Central memory CD8-positive, alpha-beta T cell (primary cell): ENCODE results near the gene ZER1.

Experiments used
- ATAC-seq: fragments of 150-1000 bp; cut with Tn5 transposase; replicated peaks from 2 replicates; pipeline ENCODE4 v1.10.0; 2022; ENCODE audit warnings: mild to moderate bottlenecking, moderate FRiP score, moderate number of reproducible peaks; ENCODE audit not compliant: poor library complexity, severe bottlenecking; ENCODE audit errors: extremely low read depth
- DNase-seq, 2 donors: peaks; one replicate each; pipeline ENCODE4 v3.0.0; 2021; ENCODE audit warnings: low spot score in 2 of 2
- H3K27ac Mint-ChIP-seq: one replicate; pipeline ENCODE4 v1.8.0; 2022; ENCODE audit warnings: low read depth, mild to moderate bottlenecking, moderate library complexity, mixed read lengths
- H3K27me3 Mint-ChIP-seq: one replicate; pipeline ENCODE4 v1.8.0; 2022; ENCODE audit warnings: mixed read lengths
- H3K36me3 Mint-ChIP-seq: one replicate; pipeline ENCODE4 v1.8.0; 2022; ENCODE audit warnings: mild to moderate bottlenecking, moderate library complexity, mixed read lengths; ENCODE audit not compliant: insufficient read depth
- H3K4me1 Mint-ChIP-seq: one replicate; pipeline ENCODE4 v1.8.0; 2022; ENCODE audit warnings: mixed read lengths
- H3K4me3 Mint-ChIP-seq: one replicate; pipeline ENCODE4 v1.8.0; 2022; ENCODE audit warnings: mild to moderate bottlenecking, moderate library complexity, mixed read lengths
- H3K9me3 Mint-ChIP-seq: one replicate; pipeline ENCODE4 v1.8.0; 2022; ENCODE audit warnings: mixed read lengths

ZER1 gene

DNA sequence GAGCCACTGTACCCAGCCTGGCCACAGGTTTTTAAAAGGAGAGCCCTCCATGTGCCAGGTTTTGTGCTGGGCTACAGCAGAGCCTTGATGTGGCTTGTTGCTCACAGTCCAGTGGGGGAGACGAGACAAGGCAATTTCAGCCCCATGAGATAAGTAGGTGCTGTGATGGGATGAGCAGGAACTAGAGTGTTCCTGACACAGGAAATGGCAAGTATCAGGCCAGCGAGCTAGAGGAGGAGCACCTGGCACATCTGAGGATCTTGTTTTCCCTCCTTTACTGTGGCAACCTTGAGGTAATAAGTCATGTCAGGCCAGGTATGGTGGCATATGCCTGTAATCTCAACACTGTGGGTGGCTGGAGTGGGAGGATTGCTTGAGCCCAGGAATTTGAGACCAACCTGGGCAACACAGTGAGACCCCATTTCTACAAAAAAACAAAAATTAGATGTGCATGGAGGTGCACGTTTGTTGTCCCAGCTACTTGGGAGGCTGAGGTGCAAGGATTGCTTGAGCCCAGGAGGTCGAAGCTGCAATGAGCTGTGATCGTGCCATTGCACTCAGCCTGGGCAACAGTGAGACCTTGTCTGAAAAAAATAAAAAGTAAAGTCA lies 44.0 kb downstream of the ZER1 start:
- H3K36me3 Mint-ChIP-seq: peaks cover 16% of the 10 kb centered on the region
- peaks cover 29% of the 10 kb centered on the region for H3K4me1 Mint-ChIP-seq
- no peak overlapping the region for H3K4me3 Mint-ChIP-seq
- H3K27me3 Mint-ChIP-seq: no peaks in the 10 kb centered on the region
- H3K27ac Mint-ChIP-seq: peak overlapping the region; percentile 76
- H3K9me3 Mint-ChIP-seq: no peaks in the 10 kb centered on the region
- DNase-seq (no peak), ATAC-seq (no peak)

DNA sequence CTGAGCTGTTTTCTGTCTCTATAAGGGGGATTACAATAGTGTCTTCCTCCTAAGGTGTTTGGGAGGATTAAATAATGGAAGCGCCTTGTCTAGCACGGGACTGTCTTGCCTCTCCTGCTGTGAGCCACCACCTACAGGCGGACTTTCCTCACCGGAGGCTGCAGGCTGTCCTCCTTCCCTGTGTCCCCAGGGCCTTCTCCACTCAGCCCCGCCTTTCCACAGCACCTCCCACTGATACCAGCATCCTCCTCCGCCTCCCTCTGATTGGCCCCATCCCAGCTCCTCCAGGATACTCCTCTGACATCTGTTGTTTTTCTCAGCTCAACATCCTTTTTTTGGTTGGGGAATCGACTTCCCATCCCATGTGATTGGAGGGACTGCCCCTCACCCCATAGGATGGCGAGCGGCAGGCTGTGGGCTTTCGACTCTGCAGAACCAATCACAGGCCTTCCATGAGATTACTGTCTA lies 46.9 kb downstream of the ZER1 start:
- Mint-ChIP-seq H3K36me3 (peaks cover 19% of the 10 kb centered on the region), H3K9me3 (no peaks in the 10 kb centered on the region), H3K27ac (peak overlapping the region; percentile 93), H3K4me1 (peaks cover 37% of the 10 kb centered on the region), H3K27me3 (no peaks in the 10 kb centered on the region), H3K4me3 (peak overlapping the region; percentile 86)
- ATAC-seq (peak; percentile 16), DNase-seq (no peak)

DNA sequence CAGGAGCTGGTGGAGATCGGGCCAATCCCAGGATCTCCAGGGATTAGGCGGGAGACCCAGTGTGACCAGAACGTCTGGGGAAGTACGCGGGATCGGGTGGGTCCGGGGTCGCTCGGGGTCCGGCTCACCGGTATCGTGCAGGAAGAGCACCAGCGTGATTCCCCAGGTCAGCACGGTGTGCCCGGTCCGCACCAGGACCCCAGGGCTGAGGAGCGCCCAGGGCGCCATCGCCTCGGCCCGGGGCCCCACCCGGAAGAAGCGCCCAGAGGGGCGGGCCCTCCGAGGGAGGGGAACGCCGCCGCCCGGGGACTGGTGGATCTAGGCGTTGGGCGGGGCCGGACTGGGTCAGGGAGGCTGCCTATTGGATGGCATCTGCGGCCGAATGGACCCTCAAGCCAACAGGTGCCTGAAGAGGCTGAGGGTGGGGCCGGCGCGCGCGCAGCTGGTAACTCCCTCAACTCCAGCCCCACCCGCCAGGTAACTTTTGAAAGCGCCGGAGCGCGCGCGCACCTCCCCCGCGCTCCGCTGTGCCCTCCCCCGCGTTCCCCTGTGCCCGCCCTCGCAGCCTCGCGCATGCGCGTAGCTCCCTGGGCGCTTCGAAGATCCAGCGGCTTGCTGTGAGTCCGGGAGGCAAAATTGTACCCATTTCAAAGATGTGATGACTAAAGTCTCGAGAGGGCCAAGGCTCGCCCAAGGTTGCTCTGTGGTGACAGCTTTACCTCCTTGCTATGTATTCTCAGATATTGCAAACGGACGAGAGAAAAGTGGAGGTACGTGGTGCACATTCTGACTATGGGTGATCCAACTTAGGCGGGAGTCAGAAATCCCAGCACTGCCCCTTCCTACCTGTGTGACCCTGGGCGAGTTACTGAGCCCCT lies 47.6 kb downstream of the ZER1 start, which contains the start of gene ZDHHC12:
Gene ZDHHC12, minus strand, starts transcription at position 262 of the 878 bp plus-strand sequence. Its CDS starts 34 bp downstream, at position 228.
- Mint-ChIP-seq H3K4me3 (peak within 1 kb of the TSS; percentile 86), H3K36me3 (peaks cover 17% of the 10 kb centered on the region), H3K27me3 (no peaks in the 10 kb centered on the region), H3K4me1 (peaks cover 31% of the 10 kb centered on the region), H3K9me3 (no peaks in the 10 kb centered on the region), H3K27ac (peak within 1 kb of the TSS; percentile 93)
- ATAC-seq (peak; percentile 98), DNase-seq (peak; percentile 94 to 98)

DNA sequence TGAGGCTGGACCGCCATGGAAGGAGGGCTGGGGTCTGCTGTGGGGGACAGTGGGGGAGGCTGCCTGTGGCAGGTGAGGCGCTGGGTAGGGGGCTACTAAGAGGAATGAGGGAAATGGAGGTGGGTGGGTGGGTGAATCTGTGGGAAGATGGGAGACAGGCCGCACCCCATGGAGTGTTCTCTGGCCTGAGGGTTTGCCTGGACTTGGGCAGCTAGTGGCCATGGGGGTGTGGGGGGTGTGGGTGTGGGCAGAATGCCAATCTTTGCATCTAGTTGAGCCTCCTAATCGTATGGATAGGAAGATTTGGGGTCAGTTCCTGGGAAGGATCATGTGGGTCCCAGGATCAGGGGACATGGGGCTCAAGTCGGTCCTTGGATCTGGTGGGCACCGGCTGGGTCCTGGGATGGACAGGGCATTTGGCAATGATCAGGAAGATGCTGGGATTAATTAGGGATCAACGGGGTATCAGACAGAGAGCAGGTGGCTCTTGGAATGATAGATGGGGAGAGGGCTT lies 48.3 kb downstream of the ZER1 start:
- peak overlapping the region; percentile 93 for H3K27ac Mint-ChIP-seq
- no peaks in the 10 kb centered on the region for H3K27me3 Mint-ChIP-seq

DNA sequence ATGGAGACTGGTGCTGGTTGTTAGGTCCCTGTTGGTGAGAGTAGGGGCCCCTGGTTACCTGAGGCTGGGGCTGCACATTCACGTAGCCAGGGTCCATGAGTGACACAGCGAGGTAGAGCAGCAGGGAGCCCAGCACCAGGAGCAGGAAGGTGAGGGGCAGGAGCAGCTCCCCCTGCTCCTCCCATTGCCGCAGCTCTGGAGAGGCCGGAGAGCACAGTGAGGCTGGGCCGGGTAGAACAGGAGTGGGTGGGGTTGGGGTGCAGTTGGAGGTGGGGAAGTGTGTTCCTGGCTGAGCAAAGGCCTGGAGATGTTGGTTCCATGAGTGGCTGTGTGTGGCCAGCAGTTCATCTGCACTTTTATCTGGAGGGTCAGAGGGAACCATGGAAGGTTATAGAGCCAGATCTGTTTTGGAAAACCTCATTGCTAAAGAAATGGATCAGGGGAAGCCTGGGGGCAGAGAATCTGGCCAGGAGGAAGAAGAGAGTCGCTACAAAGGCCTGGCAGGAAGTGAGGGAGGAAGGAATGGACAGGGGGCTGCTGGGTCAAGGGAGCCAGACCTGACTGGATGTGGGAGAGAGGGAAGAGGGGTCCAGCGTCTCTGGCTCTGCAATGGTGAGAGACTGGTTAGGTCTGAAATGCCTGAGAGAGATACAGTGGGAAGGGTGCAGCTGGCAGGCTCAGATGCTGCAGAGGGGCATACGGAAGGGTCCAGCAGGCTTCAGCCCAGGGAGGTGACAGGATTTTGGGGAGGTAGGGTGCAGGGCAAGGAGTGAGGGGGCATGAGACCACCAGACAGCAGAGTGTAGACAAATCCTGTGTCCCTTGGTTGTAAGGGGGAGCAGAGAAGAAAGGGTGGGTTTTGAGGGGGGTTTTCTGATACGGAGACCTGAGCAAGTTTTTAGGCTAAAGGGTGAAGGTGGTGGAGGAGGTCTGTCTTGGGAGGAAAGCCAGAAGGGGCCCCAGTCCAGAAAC lies 49.1 kb downstream of the ZER1 start:
- ATAC-seq (no peak), DNase-seq (no peak)
- no peaks in the 10 kb centered on the region for H3K9me3 Mint-ChIP-seq
- H3K4me3 Mint-ChIP-seq: peak overlapping the region; percentile 86
- peaks cover 29% of the 10 kb centered on the region for H3K4me1 Mint-ChIP-seq
- H3K27ac Mint-ChIP-seq: peak overlapping the region; percentile 93
- H3K36me3 Mint-ChIP-seq: peaks cover 19% of the 10 kb centered on the region
- H3K27me3 Mint-ChIP-seq: no peaks in the 10 kb centered on the region

More for the DNA sequence above, 48.3 kb downstream of the ZER1 start:
- no peaks in the 10 kb centered on the region for H3K9me3 Mint-ChIP-seq
- H3K4me3 Mint-ChIP-seq: peak overlapping the region; percentile 86
- DNase-seq (no peak), ATAC-seq (no peak)
- peaks cover 29% of the 10 kb centered on the region for H3K4me1 Mint-ChIP-seq
- peaks cover 17% of the 10 kb centered on the region for H3K36me3 Mint-ChIP-seq

DNA sequence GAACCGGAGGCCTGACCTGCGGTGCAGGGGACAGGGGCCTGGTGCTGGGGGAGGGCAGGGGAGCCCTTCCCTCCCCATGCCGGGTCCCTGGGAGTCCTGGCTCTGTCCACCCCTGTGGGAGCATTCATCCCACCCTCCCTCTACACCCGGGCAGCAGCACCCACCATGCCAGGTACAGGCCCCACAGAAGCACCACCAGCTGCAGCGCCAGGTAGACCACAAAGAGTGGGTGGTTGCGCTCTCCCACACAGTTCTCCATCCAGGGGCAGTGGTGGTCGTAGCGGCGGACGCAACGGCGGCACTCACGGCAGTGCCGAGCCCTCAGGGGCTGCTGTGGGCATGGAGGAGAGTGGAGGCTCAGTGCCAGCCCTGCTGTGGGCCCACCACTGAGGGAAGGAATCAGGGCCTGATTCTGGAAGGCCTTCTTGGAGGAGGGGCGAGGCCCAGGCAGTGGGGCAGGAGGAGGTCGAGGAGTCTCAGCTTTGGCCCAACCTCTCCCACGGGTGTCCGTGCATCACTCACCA lies 50.2 kb downstream of the ZER1 start:
- H3K36me3 Mint-ChIP-seq: peaks cover 21% of the 10 kb centered on the region
- peak overlapping the region; percentile 93 for H3K27ac Mint-ChIP-seq
- no peaks in the 10 kb centered on the region for H3K9me3 Mint-ChIP-seq
- no peaks in the 10 kb centered on the region for H3K27me3 Mint-ChIP-seq
- peaks cover 29% of the 10 kb centered on the region for H3K4me1 Mint-ChIP-seq
- no peak for DNase-seq
- H3K4me3 Mint-ChIP-seq: peak overlapping the region; percentile 86
- no peak for ATAC-seq

DNA sequence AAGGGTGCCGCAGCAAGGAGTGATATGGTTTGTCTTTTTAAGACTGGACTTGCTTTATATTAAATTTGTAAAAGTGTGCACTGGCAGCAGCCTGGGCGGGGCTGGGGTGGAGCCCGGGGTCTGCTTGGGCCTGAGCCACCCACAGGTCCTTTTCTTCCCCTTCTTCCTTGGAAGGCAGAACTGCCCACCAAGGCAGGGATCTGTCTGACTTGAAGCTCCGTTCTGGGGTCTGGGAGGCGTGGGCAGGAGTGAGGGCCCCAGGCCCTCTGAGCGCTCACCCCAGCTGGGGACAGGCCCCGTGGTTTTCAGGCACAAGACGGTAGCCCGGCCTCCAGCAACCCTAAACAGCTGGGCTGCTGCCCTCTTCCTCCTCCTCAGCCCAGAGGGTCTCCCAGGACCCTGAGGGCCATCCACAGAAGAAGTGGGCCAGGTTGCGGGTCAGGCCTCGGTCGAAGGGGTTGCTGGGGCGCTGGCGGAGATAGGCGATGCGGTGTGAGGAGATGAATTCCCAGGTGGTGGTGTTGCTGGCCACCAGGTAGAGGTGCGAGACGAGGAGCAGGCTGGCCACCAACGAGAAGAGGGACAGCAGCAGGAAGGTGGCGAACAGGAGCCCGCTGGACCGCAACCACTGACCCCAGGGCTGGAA lies 50.8 kb downstream of the ZER1 start:
- Mint-ChIP-seq H3K27me3 (no peaks in the 10 kb centered on the region), H3K36me3 (peaks cover 21% of the 10 kb centered on the region), H3K4me1 (peaks cover 29% of the 10 kb centered on the region), H3K4me3 (peak overlapping the region; percentile 27), H3K9me3 (no peaks in the 10 kb centered on the region), H3K27ac (no peak overlapping the region)
- DNase-seq: no peak
- no peak for ATAC-seq

DNA sequence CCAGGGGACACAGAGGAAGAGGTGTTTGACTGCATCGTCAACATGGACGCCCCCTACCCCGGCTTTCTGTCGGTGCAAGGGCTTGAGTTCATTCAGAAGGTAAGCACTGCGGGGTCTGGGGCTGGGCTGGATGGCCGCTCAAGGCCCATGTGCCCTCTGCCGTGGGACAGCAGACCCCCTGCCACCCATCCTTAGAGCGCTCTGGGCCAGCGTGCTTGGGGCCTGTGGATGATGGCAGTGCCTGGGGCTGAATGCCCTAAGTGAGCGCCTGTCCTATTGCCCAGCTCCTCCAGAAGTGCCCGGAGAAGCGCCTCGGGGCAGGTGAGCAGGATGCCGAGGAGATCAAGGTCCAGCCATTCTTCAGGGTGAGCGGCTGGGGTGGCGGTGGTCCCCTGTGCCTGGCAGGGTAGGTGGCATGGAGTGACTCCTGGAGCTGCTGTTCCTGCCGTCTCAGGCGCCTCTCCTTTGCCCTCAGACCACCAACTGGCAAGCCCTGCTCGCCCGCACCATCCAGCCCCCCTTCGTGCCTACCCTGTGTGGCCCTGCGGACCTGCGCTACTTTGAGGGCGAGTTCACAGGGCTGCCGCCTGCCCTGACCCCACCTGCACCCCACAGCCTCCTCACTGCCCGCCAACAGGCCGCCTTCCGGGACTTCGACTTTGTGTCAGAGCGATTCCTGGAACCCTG lies 51.7 kb downstream of the ZER1 start:
- no peaks in the 10 kb centered on the region for H3K27me3 Mint-ChIP-seq
- H3K27ac Mint-ChIP-seq: no peak overlapping the region
- H3K4me1 Mint-ChIP-seq: peaks cover 27% of the 10 kb centered on the region
- DNase-seq: no peak
- no peak for ATAC-seq
- H3K4me3 Mint-ChIP-seq: no peak overlapping the region
- peaks cover 21% of the 10 kb centered on the region for H3K36me3 Mint-ChIP-seq
- H3K9me3 Mint-ChIP-seq: no peaks in the 10 kb centered on the region

DNA sequence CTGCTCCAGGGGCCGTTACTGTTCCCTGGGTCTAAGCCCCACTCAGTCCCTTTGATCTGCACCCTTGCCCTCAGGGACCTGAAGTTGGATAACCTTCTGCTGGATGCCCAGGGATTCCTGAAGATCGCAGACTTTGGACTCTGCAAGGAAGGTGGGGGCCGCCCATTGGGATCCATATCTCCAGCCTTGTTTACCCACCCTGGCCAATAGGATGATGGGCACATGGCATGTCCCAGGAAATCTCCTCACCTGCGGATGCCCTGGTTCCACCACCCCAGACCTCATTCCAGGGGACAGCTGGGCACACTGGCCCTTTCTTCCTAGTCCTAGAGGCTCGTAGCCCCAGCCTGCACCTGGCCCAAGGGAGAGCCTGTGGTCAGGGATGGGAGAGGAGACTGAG lies 53.3 kb downstream of the ZER1 start:
- Mint-ChIP-seq H3K27me3 (no peaks in the 10 kb centered on the region), H3K4me3 (no peak overlapping the region), H3K27ac (no peak overlapping the region), H3K9me3 (no peaks in the 10 kb centered on the region), H3K4me1 (peaks cover 15% of the 10 kb centered on the region), H3K36me3 (peaks cover 10% of the 10 kb centered on the region)
- DNase-seq (no peak), ATAC-seq (no peak)

DNA sequence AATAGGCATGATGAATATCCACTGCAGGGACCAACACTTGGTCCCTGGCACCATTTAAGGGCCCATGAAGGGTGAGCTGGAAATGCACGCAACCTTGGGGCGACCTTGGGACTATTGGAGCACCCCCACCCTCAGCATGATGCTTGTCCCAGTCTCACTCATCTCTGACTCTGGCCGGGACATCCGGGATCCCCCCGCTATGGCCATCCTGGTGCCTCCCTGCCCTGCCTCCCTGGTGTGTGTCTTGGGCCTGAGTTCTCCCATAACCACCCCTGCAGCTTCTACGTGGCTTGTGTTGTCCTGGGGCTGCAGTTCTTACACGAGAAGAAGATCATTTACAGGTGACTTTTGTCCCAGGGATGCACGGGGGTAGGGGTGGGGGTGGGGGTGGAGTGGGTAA lies 53.7 kb downstream of the ZER1 start:
- no peaks in the 10 kb centered on the region for H3K9me3 Mint-ChIP-seq
- H3K4me3 Mint-ChIP-seq: no peak overlapping the region
- ATAC-seq (no peak), DNase-seq (no peak)
- no peak overlapping the region for H3K27ac Mint-ChIP-seq
- H3K27me3 Mint-ChIP-seq: no peaks in the 10 kb centered on the region
- peaks cover 12% of the 10 kb centered on the region for H3K4me1 Mint-ChIP-seq
- H3K36me3 Mint-ChIP-seq: peaks cover 10% of the 10 kb centered on the region

DNA sequence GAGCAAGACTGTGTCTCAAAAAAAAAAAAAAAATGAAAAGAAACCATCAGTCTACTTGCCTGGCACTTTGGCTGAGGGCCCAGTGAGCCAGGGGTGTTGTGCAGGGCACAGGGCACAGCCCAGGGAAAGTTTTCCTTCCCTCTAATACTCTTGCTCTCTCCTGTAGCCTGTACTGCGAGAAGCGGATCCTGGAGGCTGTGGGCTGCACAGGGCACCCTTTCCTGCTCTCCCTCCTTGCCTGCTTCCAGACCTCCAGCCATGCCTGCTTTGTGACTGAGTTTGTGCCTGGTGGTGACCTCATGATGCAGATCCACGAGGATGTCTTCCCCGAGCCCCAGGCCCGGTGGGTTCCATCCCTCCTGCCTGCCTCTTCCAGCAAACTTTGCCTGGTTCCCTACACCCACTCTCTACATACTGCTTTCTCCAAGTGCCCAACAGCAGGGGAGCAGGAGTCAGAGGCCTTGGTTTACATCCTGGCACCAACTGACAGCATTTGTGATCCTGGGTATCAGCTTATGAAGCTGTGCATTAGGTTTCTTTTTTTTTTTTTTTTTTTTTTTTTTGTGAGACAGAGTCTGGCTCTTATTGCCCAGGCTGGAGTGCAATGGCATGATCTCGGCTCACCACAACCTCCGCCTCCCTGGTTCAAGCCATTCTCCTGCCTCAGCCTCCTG lies 55.0 kb downstream of the ZER1 start:
- ATAC-seq (no peak), DNase-seq (no peak)
- Mint-ChIP-seq H3K27me3 (no peaks in the 10 kb centered on the region), H3K4me1 (no peaks in the 10 kb centered on the region), H3K27ac (no peak overlapping the region), H3K4me3 (no peak overlapping the region), H3K36me3 (peaks cover 11% of the 10 kb centered on the region), H3K9me3 (no peaks in the 10 kb centered on the region)
